Trophoblast cell (in vitro differentiated cells and primary cell): ENCODE results near the gene KIF23.

Experiments
- DNase-seq, 2 donors: peaks; one replicate each; pipeline ENCODE4 v3.0.0-alpha.2; 2016
- H2AFZ ChIP-seq: 2 replicates; pipeline ENCODE4 v1.6.1; 2013; ENCODE audit warnings: low read length, moderate library complexity, mild to moderate bottlenecking; ENCODE audit not compliant: insufficient read depth, poor library complexity
- H2AK5ac ChIP-seq: 2 replicates; pipeline ENCODE4 v1.6.1; 2013; ENCODE audit warnings: mild to moderate bottlenecking, low read length
- H2BK120ac ChIP-seq: 2 replicates; pipeline ENCODE4 v1.6.1; 2013; ENCODE audit warnings: low read length, mild to moderate bottlenecking, moderate library complexity; ENCODE audit not compliant: insufficient read depth, poor library complexity
- H2BK12ac ChIP-seq: 2 replicates; pipeline ENCODE4 v1.6.1; 2013; ENCODE audit warnings: mild to moderate bottlenecking, low read length, moderate library complexity
- H2BK5ac ChIP-seq: 2 replicates; pipeline ENCODE4 v1.6.1; 2013; ENCODE audit warnings: low read length, low read depth, moderate library complexity, mild to moderate bottlenecking; ENCODE audit not compliant: poor library complexity
- H3K14ac ChIP-seq: 2 replicates; pipeline ENCODE4 v1.6.1; 2013; ENCODE audit warnings: mild to moderate bottlenecking, low read length
- H3K18ac ChIP-seq: 2 replicates; pipeline ENCODE4 v1.6.1; 2013; ENCODE audit warnings: mild to moderate bottlenecking, low read length
- H3K23ac ChIP-seq: 2 replicates; pipeline ENCODE4 v1.6.1; 2013; ENCODE audit warnings: low read length
- H3K27ac ChIP-seq: 2 replicates; pipeline ENCODE4 v1.5.1; 2013; ENCODE audit warnings: low read depth, mild to moderate bottlenecking, inconsistent platforms, low read length, moderate library complexity
- H3K27me3 ChIP-seq: 2 replicates; pipeline ENCODE4 v1.6.1; 2013; ENCODE audit warnings: inconsistent platforms, mild to moderate bottlenecking, low read length, moderate library complexity; ENCODE audit not compliant: insufficient read depth
- H3K36me3 ChIP-seq, 2 experiments: 1 replicate in 1 of 2; 2 replicates in 1 of 2; pipeline ENCODE4 v1.6.1; 2013; ENCODE audit warnings: low read length in 2 of 2, mild to moderate bottlenecking in 2 of 2, moderate library complexity in 1 of 2; ENCODE audit not compliant: insufficient read depth in 2 of 2, control insufficient read depth in 1 of 2
- H3K4ac ChIP-seq: 2 replicates; pipeline ENCODE4 v1.6.1; 2013; ENCODE audit warnings: low read depth, mild to moderate bottlenecking, low read length, moderate library complexity
- H3K4me1 ChIP-seq, 2 experiments: 1 replicate in 1 of 2; 2 replicates in 1 of 2; pipeline ENCODE4 v1.6.1; 2013; ENCODE audit warnings: low read length in 2 of 2, mild to moderate bottlenecking in 2 of 2, moderate library complexity in 1 of 2; ENCODE audit not compliant: insufficient read depth in 2 of 2, control insufficient read depth in 1 of 2
- H3K4me2 ChIP-seq: 2 replicates; pipeline ENCODE4 v1.6.1; 2013; ENCODE audit warnings: inconsistent platforms, mild to moderate bottlenecking, low read length, moderate library complexity
- H3K4me3 ChIP-seq: 2 replicates; pipeline ENCODE4 v1.5.1; 2013; ENCODE audit warnings: mild to moderate bottlenecking, low read depth, low read length, inconsistent platforms
- H3K79me1 ChIP-seq: one replicate; pipeline ENCODE4 v1.6.1; 2013; ENCODE audit warnings: low read length
- H3K79me2 ChIP-seq: 2 replicates; pipeline ENCODE4 v1.6.1; 2013; ENCODE audit warnings: low read length, mild to moderate bottlenecking; ENCODE audit not compliant: control insufficient read depth, insufficient read depth, poor library complexity
- H3K9ac ChIP-seq: 2 replicates; pipeline ENCODE4 v1.6.1; 2013; ENCODE audit warnings: mild to moderate bottlenecking, low read length
- H3K9me3 ChIP-seq: 2 replicates; pipeline ENCODE4 v1.6.1; 2013; ENCODE audit warnings: low read depth, mild to moderate bottlenecking, control low read depth, inconsistent platforms, low read length; ENCODE audit not compliant: insufficient read depth
- H4K12ac ChIP-seq: 2 replicates; pipeline ENCODE4 v1.6.1; 2013; ENCODE audit warnings: low read depth, mild to moderate bottlenecking, low read length, moderate library complexity
- H4K8ac ChIP-seq: 2 replicates; pipeline ENCODE4 v1.6.1; 2013; ENCODE audit warnings: low read depth, mild to moderate bottlenecking, low read length, moderate library complexity
- H4K91ac ChIP-seq: one replicate; pipeline ENCODE4 v1.6.1; 2013; ENCODE audit warnings: low read depth, mild to moderate bottlenecking, low read length, moderate library complexity
- WGBS: extraction: QIAGEN DNeasy Blood & Tissue Kit; methylation state at CpG from one replicate; pipeline ENCODE4 v1.1.7; 2013; ENCODE audit warnings: missing lambda C conversion rate; ENCODE audit not compliant: insufficient read length, insufficient coverage; ENCODE audit errors: extremely low coverage; 5-methylcytosine and 5-hydroxymethylcytosine counted together

The KIF23 gene

DNA sequence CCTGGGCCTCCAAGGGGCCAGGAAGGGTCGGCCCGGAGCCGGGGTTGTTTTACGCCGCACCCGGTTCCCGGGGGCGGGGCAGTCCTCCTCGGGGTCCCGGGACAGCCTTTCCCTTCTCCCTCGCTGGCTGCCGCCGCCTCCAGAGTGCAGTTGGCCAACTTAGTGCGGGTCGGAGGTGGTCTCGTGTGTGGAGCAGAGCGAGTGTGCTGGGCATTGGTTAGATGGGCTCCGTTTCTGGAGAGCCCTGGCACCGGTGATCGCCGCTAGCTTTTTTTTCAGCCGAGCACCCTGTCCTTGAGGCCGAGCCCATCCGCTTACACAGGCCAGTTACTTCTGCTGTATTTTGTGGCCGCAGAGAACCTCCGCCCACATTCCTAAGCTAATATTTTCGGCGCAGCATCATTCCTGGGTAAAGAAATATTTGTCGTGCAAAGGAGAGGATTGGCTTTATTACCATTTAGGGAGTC is 585 bp downstream of the KIF23 start:
- H3K4ac ChIP-seq: peak overlapping the region; percentile 77
- H3K4me1 ChIP-seq: peaks cover 7% of the 10 kb centered on the region in 2 experiments
- H3K9me3 ChIP-seq: no peaks in the 10 kb centered on the region
- H3K27ac ChIP-seq: peak overlapping the region; percentile 81
- no CpG with 5 or more reads among the region's 29 CpGs for WGBS
- peaks cover 8% of the 10 kb centered on the region for H3K79me2 ChIP-seq
- H3K14ac ChIP-seq: peak overlapping the region; percentile 86
- peak overlapping the region; percentile 98 for H3K4me3 ChIP-seq
- peak overlapping the region; percentile 94 for H3K4me2 ChIP-seq
- H2BK5ac ChIP-seq: peak overlapping the region; percentile 73
- H3K79me1 ChIP-seq: peaks cover 8% of the 10 kb centered on the region
- H3K23ac ChIP-seq: no peak overlapping the region
- peaks cover 2 to 13% of the 10 kb centered on the region in 2 experiments for H3K36me3 ChIP-seq
- peak overlapping the region; percentile 72 for H2BK120ac ChIP-seq
- H4K8ac ChIP-seq: peak overlapping the region; percentile 85
- peak overlapping the region; percentile 58 for H4K12ac ChIP-seq
- no peaks in the 10 kb centered on the region for H3K27me3 ChIP-seq
- H3K9ac ChIP-seq: peak overlapping the region; percentile 89
- H2AFZ ChIP-seq: peak overlapping the region; percentile 61
- no peak overlapping the region for H2BK12ac ChIP-seq
- peak overlapping the region; percentile 94 for H3K18ac ChIP-seq
- H4K91ac ChIP-seq: peak overlapping the region; percentile 91
- peak; percentile 72 to 88 for DNase-seq
- peak overlapping the region; percentile 19 for H2AK5ac ChIP-seq

DNA sequence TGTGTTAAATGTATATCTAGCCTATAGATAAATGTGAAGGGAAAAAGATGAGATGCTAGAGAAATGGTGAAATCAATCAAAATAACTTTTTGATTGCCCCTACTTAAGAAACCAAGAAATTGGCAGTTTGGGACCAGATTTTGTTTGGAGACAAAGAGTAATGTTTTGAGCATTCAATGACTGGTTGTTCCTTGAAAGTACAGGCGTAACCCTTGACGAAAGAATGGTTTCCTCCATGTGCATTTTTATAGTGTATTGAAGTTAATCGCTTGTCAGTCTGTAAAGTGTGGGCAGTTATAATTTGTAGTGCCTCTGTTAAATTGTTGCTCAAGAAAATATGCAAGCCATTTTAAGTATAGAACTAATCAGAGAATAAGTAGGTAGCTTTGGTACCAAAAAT is 1.2 kb downstream of the KIF23 start:
- Histone ChIP-seq H3K79me1 (peaks cover 8% of the 10 kb centered on the region), H2BK5ac (no peak overlapping the region), H4K8ac (no peak overlapping the region), H3K9ac (no peak overlapping the region), H3K27me3 (no peaks in the 10 kb centered on the region), H3K27ac (no peak overlapping the region), H2BK120ac (no peak overlapping the region), H4K12ac (no peak overlapping the region), H3K4me3 (no peak overlapping the region), H3K9me3 (no peaks in the 10 kb centered on the region), H3K79me2 (peaks cover 8% of the 10 kb centered on the region), H2AFZ (no peak overlapping the region), H4K91ac (no peak overlapping the region), H2BK12ac (no peak overlapping the region), H3K14ac (no peak overlapping the region), H3K18ac (no peak overlapping the region), H3K4me2 (peak overlapping the region; percentile 39), H3K4me1 (peaks cover 7% of the 10 kb centered on the region in 2 experiments), H3K4ac (peak overlapping the region; percentile 24), H3K36me3 (peaks cover 6 to 16% of the 10 kb centered on the region in 2 experiments), H3K23ac (no peak overlapping the region), H2AK5ac (no peak overlapping the region)
- WGBS: no CpG with 5 or more reads among the region's 3 CpGs
- DNase-seq: no peak

DNA sequence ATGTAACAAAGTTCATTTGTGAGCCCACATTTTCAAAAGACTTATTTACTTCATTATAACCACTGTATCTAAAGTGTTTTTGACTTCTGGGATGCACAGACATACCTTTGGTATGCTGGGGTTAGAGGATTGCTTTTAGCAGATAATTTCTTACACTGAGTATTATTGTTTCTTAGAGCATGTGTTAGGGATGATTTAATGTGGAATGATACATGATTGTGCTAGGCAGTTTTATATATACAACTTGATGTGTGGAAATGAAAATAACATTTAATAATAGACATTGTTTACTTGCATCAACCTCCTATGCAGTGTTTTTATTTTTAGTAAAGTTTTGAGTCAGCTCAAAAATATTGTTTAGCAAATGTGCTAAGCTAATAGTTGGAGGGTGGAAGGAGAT is 3.4 kb downstream of the KIF23 start:
- H4K12ac ChIP-seq: no peak overlapping the region
- H3K4ac ChIP-seq: no peak overlapping the region
- no peak overlapping the region for H4K91ac ChIP-seq
- peaks cover 6 to 7% of the 10 kb centered on the region in 2 experiments for H3K4me1 ChIP-seq
- H3K79me1 ChIP-seq: peaks cover 8% of the 10 kb centered on the region
- no peak overlapping the region for H3K27ac ChIP-seq
- H2BK5ac ChIP-seq: no peak overlapping the region
- no peak overlapping the region for H3K23ac ChIP-seq
- no peak overlapping the region for H3K4me2 ChIP-seq
- H3K9me3 ChIP-seq: no peaks in the 10 kb centered on the region
- H3K14ac ChIP-seq: no peak overlapping the region
- no peak overlapping the region for H2BK12ac ChIP-seq
- H2AK5ac ChIP-seq: no peak overlapping the region
- H3K18ac ChIP-seq: no peak overlapping the region
- no peak overlapping the region for H4K8ac ChIP-seq
- no peak overlapping the region for H3K4me3 ChIP-seq
- no peaks in the 10 kb centered on the region for H3K27me3 ChIP-seq
- no peak overlapping the region for H2BK120ac ChIP-seq
- peaks cover 8% of the 10 kb centered on the region for H3K79me2 ChIP-seq
- H3K9ac ChIP-seq: no peak overlapping the region
- no peak for DNase-seq
- no peak overlapping the region for H2AFZ ChIP-seq
- peaks cover 6 to 21% of the 10 kb centered on the region in 2 experiments for H3K36me3 ChIP-seq

DNA sequence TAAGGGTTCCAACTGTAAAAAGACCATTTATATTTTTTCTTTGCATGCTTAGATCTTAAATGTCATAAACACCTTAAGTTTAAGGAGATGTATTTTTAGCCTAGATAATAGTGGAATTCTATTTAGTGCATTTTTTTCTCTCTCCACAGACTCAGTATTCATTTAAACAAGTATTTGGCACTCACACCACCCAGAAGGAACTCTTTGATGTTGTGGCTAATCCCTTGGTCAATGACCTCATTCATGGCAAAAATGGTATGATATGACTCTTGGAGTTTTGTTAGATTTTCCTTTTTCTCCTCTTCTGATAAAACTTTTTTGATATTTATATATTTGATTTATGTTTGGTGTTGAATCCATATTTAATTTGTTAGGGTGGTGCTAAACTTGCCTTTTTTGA is 7.3 kb downstream of the KIF23 start:
- Histone ChIP-seq H3K27me3 (no peaks in the 10 kb centered on the region), H3K27ac (no peak overlapping the region), H3K4ac (no peak overlapping the region), H3K9me3 (no peaks in the 10 kb centered on the region), H3K36me3 (peaks cover 11 to 37% of the 10 kb centered on the region in 2 experiments), H3K9ac (no peak overlapping the region), H3K79me2 (peaks cover under 1% of the 10 kb centered on the region), H3K4me3 (no peak overlapping the region), H4K8ac (no peak overlapping the region), H4K12ac (no peak overlapping the region), H2AFZ (no peak overlapping the region), H2AK5ac (no peak overlapping the region), H3K4me1 (no peaks in the 10 kb centered on the region), H3K14ac (no peak overlapping the region), H4K91ac (no peak overlapping the region), H2BK5ac (no peak overlapping the region), H2BK120ac (no peak overlapping the region), H3K18ac (no peak overlapping the region), H3K4me2 (no peak overlapping the region), H2BK12ac (no peak overlapping the region), H3K79me1 (no peaks in the 10 kb centered on the region), H3K23ac (no peak overlapping the region)
- no peak for DNase-seq
